ENCODE data around the gene ARHGEF37. TPM values are rescaled to one million over a fixed set of nuclear protein-coding genes. Genes with fewer than 3 reads are reported as not detected.
"Not testable (repeated sequence)": the region's sequence is repeated elsewhere in the genome, so short reads cannot be mapped to it uniquely, and the experiment has no call there.

ARHGEF37 gene
- total RNA-seq, 2 experiments from 2014 or later, result 0.15 to 0.23 TPM

GRCh38 chr5:149656576-149657182 is 75.4 kb downstream of the ARHGEF37 start:
- ChIA-PET POLR2A (no interaction called here), CTCF (interaction anchor here (0.8 to 1.0 kb wide), 4 partner anchors 24 to 196 kb away, joined by 3 read pairs; no protein-coding TSS in a partner anchor)

- ChIA-PET POLR2A (no interaction called here), CTCF (interaction anchor here (0.8 to 1.0 kb wide), 4 partner anchors 25 to 196 kb away, joined by 3 read pairs; no protein-coding TSS in a partner anchor)
Observed at GRCh38 chr5:149657324-149657723, 76.0 kb downstream of the ARHGEF37 start.

- ChIA-PET POLR2A (no interaction called here), CTCF (no interaction called here)
Observed at GRCh38 chr5:149658299-149658698, 77.0 kb downstream of the ARHGEF37 start.

GRCh38 chr5:149664083-149664482 is 82.8 kb downstream of the ARHGEF37 start:
- CTCF ChIA-PET, result no interaction called here
- POLR2A ChIA-PET, result no interaction called here

- ChIA-PET POLR2A (no interaction called here), CTCF (interaction anchor here (1.5 kb wide), 1 partner anchor 13 kb away, joined by 4 read pairs; no protein-coding TSS in a partner anchor)
Observed at GRCh38 chr5:149664666-149665415, 83.5 kb downstream of the ARHGEF37 start.

- CTCF ChIA-PET, result interaction anchor here (0.5 to 1.5 kb wide), 2 partner anchors 13 to 100 kb away, joined by 4 to 5 read pairs; no protein-coding TSS in a partner anchor
- POLR2A ChIA-PET, result no interaction called here
Observed at GRCh38 chr5:149665416-149666175, 84.3 kb downstream of the ARHGEF37 start.

GRCh38 chr5:149666212-149666852 is 85.0 kb downstream of the ARHGEF37 start:
- ChIA-PET CTCF (interaction anchor here (0.5 to 1.6 kb wide), 6 partner anchors 14 to 162 kb away, joined by 3 to 12 read pairs (median 4); no protein-coding TSS in a partner anchor), POLR2A (no interaction called here)

GRCh38 chr5:149667084-149667828 is 86.0 kb downstream of the ARHGEF37 start:
- POLR2A ChIA-PET, result no interaction called here

GRCh38 chr5:149667829-149668330 is 86.6 kb downstream of the ARHGEF37 start:
- POLR2A ChIA-PET, result no interaction called here
- CTCF ChIA-PET, result interaction anchor here (1.1 to 1.6 kb wide), 7 partner anchors 15 to 185 kb away, joined by 3 to 12 read pairs (median 3); no protein-coding TSS in a partner anchor

More at GRCh38 chr5:149667084-149667828, 86.0 kb downstream of the ARHGEF37 start:
- CTCF ChIA-PET, result interaction anchor here (0.6 to 1.6 kb wide), 10 partner anchors 15 to 186 kb away, joined by 3 to 12 read pairs (median 3); no protein-coding TSS in a partner anchor

GRCh38 chr5:149669273-149669672 is 88.0 kb downstream of the ARHGEF37 start:
- CTCF ChIA-PET, POLR2A ChIA-PET: not testable (repeated sequence)

- CTCF ChIA-PET, result interaction anchor here (0.5 kb wide), 1 partner anchor 82 kb away, joined by 3 read pairs; no protein-coding TSS in a partner anchor
Observed at GRCh38 chr5:149671544-149671943, 90.2 kb downstream of the ARHGEF37 start.

GRCh38 chr5:149672701-149673476 is 91.6 kb downstream of the ARHGEF37 start:
- ChIA-PET POLR2A (interaction anchor here (0.6 kb wide), 1 partner anchor 760 kb away, joined by 5 read pairs; no protein-coding TSS in a partner anchor), CTCF (no interaction called here)

More at GRCh38 chr5:149671544-149671943, 90.2 kb downstream of the ARHGEF37 start:
- POLR2A ChIA-PET, result no interaction called here

- CTCF ChIA-PET, result no interaction called here
Observed at GRCh38 chr5:149674686-149675085, 93.4 kb downstream of the ARHGEF37 start.

GRCh38 chr5:149675610-149676201 is 94.4 kb downstream of the ARHGEF37 start:
- POLR2A ChIA-PET, result no interaction called here
- CTCF ChIA-PET, result no interaction called here

More at GRCh38 chr5:149674686-149675085, 93.4 kb downstream of the ARHGEF37 start:
- POLR2A ChIA-PET, result no interaction called here

- ChIA-PET POLR2A (no interaction called here), CTCF (no interaction called here)
Observed at GRCh38 chr5:149677731-149678130, 96.4 kb downstream of the ARHGEF37 start.

GRCh38 chr5:149679876-149680809 is 98.8 kb downstream of the ARHGEF37 start:
- ChIA-PET CTCF (no interaction called here), POLR2A (no interaction called here)
